Stomach (tissue), 4 donors: Measurements from ENCODE around the gene ACTL10.

ENCODE experiments used
- POLR2A ChIP-seq, 4 donors: fragments of 450-650 bp; IDR thresholded peaks; one replicate each; pipeline ENCODE4 v1.6.1; 2016; ENCODE audit warnings: antibody characterized with exemption in 4 of 4, control low read depth in 2 of 4, mild to moderate bottlenecking in 1 of 4, moderate library complexity in 1 of 4
- POLR2AphosphoS5 ChIP-seq, 3 donors: sonication (generic); formaldehyde crosslinking; IDR thresholded peaks; one replicate each; pipeline ENCODE4 v1.6.1; 2016; ENCODE audit warnings: antibody characterized with exemption in 3 of 3
- TF ChIP-seq, protein P1 (sequence below), 7 experiments: fragments of 450-650 bp in 4 of 7; fragments of 200-600 bp in 3 of 7; sonication (generic) in 3 of 7; IDR thresholded peaks; one replicate each; pipeline ENCODE4 v1.5.1; 2016 to 2019; ENCODE audit warnings: antibody characterized with exemption in 7 of 7, control low read depth in 2 of 7, mild to moderate bottlenecking in 1 of 7

DNA sequence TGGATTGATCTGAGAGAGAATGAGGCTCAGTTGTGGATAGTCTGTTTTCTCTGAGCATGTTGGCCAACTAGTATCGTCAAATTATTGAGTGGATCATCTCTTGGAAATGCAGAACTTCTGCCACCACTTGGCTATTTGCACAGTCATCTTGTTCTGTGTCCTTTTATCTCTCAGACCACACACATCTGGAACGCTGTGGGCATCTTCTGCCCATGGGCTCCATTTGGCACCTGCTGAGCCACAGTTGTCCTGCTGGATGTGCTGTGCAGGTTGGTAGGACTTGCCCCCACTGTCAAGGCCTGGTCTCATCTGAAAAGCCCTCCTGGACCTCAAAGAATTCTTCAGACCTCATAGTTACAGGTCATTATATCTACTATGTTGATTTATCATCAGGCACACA is 21.3 kb upstream of the ACTL10 start:
- TF ChIP-seq, protein P1, sequence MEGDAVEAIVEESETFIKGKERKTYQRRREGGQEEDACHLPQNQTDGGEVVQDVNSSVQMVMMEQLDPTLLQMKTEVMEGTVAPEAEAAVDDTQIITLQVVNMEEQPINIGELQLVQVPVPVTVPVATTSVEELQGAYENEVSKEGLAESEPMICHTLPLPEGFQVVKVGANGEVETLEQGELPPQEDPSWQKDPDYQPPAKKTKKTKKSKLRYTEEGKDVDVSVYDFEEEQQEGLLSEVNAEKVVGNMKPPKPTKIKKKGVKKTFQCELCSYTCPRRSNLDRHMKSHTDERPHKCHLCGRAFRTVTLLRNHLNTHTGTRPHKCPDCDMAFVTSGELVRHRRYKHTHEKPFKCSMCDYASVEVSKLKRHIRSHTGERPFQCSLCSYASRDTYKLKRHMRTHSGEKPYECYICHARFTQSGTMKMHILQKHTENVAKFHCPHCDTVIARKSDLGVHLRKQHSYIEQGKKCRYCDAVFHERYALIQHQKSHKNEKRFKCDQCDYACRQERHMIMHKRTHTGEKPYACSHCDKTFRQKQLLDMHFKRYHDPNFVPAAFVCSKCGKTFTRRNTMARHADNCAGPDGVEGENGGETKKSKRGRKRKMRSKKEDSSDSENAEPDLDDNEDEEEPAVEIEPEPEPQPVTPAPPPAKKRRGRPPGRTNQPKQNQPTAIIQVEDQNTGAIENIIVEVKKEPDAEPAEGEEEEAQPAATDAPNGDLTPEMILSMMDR (IDR thresholded peaks at IDR 0.05), result no peak
- no peak for TF ChIP-seq POLR2AphosphoS5 (IDR thresholded peaks at IDR 0.05)
- no peak for TF ChIP-seq POLR2A (IDR thresholded peaks at IDR 0.05)
